ENCODE data around the gene PPP2R3C.

DNA sequence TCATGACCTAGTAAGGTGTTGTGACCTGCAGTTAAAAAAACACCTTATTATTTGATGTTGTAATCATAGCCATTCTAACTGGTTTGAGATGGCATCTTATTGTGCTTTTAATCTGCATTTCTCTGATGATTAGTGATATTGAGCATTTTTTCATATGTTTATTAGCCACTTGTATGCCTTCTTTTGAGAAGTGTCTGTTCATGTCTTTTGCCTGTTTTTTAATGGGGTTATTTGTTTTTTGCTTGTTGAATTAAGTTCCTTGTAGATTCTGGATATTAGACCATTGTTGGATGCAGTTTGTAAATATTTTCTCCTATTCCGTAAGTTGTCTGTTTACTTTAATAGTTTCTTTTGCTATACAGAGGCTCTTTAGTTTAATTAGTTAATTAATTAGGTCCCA, 41.6 kb upstream of the PPP2R3C start:
- TF ChIP-seq POLR2A (IDR thresholded peaks at IDR 0.05) (no peak), POLR2AphosphoS5 (IDR thresholded peaks at IDR 0.05) (no peak)
- TF ChIP-seq, protein P1, sequence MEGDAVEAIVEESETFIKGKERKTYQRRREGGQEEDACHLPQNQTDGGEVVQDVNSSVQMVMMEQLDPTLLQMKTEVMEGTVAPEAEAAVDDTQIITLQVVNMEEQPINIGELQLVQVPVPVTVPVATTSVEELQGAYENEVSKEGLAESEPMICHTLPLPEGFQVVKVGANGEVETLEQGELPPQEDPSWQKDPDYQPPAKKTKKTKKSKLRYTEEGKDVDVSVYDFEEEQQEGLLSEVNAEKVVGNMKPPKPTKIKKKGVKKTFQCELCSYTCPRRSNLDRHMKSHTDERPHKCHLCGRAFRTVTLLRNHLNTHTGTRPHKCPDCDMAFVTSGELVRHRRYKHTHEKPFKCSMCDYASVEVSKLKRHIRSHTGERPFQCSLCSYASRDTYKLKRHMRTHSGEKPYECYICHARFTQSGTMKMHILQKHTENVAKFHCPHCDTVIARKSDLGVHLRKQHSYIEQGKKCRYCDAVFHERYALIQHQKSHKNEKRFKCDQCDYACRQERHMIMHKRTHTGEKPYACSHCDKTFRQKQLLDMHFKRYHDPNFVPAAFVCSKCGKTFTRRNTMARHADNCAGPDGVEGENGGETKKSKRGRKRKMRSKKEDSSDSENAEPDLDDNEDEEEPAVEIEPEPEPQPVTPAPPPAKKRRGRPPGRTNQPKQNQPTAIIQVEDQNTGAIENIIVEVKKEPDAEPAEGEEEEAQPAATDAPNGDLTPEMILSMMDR (IDR thresholded peaks at IDR 0.05), result no peak
